HEK293 (cell line): ENCODE data around the gene MBNL2.

Experiments
- CTCF ChIP-seq: fragments of 450-650 bp; formaldehyde crosslinking; IDR thresholded peaks from 2 replicates; pipeline ENCODE4 v1.5.1; 2016; ENCODE audit warnings: missing biosample characterization, missing genetic modification characterization
- OSR2 ChIP-seq: fragments of 450-650 bp; formaldehyde crosslinking; IDR thresholded peaks from 2 replicates; pipeline ENCODE4 v1.5.1; 2016; ENCODE audit warnings: missing biosample characterization, missing genetic modification characterization
- SALL2 ChIP-seq: fragments of 450-650 bp; formaldehyde crosslinking; IDR thresholded peaks from 2 replicates; pipeline ENCODE4 v1.5.0; 2017; ENCODE audit warnings: missing biosample characterization, mild to moderate bottlenecking, missing genetic modification characterization, borderline replicate concordance
- YY1 ChIP-seq: fragments of 450-650 bp; formaldehyde crosslinking; IDR thresholded peaks from 2 replicates; pipeline ENCODE4 v1.5.1; 2018; ENCODE audit warnings: missing biosample characterization, missing genetic modification characterization
- ZFP41 ChIP-seq: fragments of 450-650 bp; formaldehyde crosslinking; IDR thresholded peaks from 2 replicates; pipeline ENCODE4 v1.5.1; 2016; ENCODE audit warnings: missing biosample characterization, missing genetic modification characterization, borderline replicate concordance
- ZNF133 ChIP-seq: fragments of 450-650 bp; formaldehyde crosslinking; IDR thresholded peaks from 2 replicates; pipeline ENCODE4 v1.5.1; 2016; ENCODE audit warnings: missing biosample characterization, missing genetic modification characterization
- ZNF148 ChIP-seq: fragments of 450-650 bp; formaldehyde crosslinking; IDR thresholded peaks from 2 replicates; pipeline ENCODE4 v1.5.0; 2017; ENCODE audit warnings: missing biosample characterization, missing genetic modification characterization, borderline replicate concordance
- ZNF473 ChIP-seq: fragments of 450-650 bp; formaldehyde crosslinking; IDR thresholded peaks from 2 replicates; pipeline ENCODE4 v1.5.1; 2017; ENCODE audit warnings: missing biosample characterization, missing genetic modification characterization
- ZNF549 ChIP-seq: fragments of 450-650 bp; IDR thresholded peaks from 2 replicates; pipeline ENCODE4 v1.5.1; 2018; ENCODE audit warnings: missing biosample characterization, missing genetic modification characterization, mild to moderate bottlenecking, inconsistent platforms, moderate library complexity
- ZNF561 ChIP-seq: fragments of 450-650 bp; IDR thresholded peaks from 2 replicates; pipeline ENCODE4 v1.5.1; 2018; ENCODE audit warnings: missing biosample characterization, missing genetic modification characterization, borderline replicate concordance

- TF ChIP-seq ZNF473 (no peak), CTCF (tag by site-specific recombination) (no peak), OSR2 (tag by site-specific recombination) (no peak), YY1 (tag by site-specific recombination) (no peak), ZFP41 (tag by site-specific recombination) (no peak), ZNF133 (no peak), ZNF561 (tag by site-specific recombination) (no peak), ZNF549 (no peak), ZNF148 (tag by site-specific recombination) (no peak), SALL2 (tag by site-specific recombination) (no peak)
Observed at GRCh38 chr13:97411984-97412383, 189.9 kb downstream of the MBNL2 start.
